HuH-7.5 (cell line): ENCODE data around the gene CBARP.
"Not testable (repeated sequence)": the region's sequence is repeated elsewhere in the genome, so short reads cannot be mapped to it uniquely, and the experiment has no call there.

ENCODE experiments used
- DNase-seq: peaks from one replicate; pipeline ENCODE4 v3.0.0; 2011; ENCODE audit warnings: low spot score

The CBARP gene

GRCh38 chr19:1210227-1210538 is 27.6 kb downstream of the CBARP start:
- DNase-seq: no peak

- DNase-seq: not testable (repeated sequence)
These were observed 29.0 kb downstream of the CBARP start for GRCh38 chr19:1208830-1209229.

GRCh38 chr19:1206864-1207450 is 30.8 kb downstream of the CBARP start:
- peak; percentile 76 for DNase-seq

GRCh38 chr19:1206150-1206863 is 31.5 kb downstream of the CBARP start:
- DNase-seq: no peak

GRCh38 chr19:1205114-1206099 is 32.4 kb downstream of the CBARP start, which contains the start of gene STK11:
Gene STK11 (plus strand): TSS chr19:1205778. CDS start chr19:1206914, 1,136 bp downstream.
- DNase-seq: peak; percentile 100

GRCh38 chr19:1200614-1201013 is 37.2 kb downstream of the CBARP start:
- DNase-seq: not testable (repeated sequence)

- no peak for DNase-seq
These were observed 38.3 kb downstream of the CBARP start for GRCh38 chr19:1199531-1199930.

GRCh38 chr19:1189419-1189818 is 48.4 kb downstream of the CBARP start:
- DNase-seq: no peak

GRCh38 chr19:1183543-1184172 is 54.1 kb downstream of the CBARP start:
- peak; percentile 87 for DNase-seq

- DNase-seq: no peak
These were observed 55.1 kb downstream of the CBARP start for GRCh38 chr19:1182727-1183126.

- no peak for DNase-seq
These were observed 55.7 kb downstream of the CBARP start for GRCh38 chr19:1182068-1182467.

- no peak for DNase-seq
These were observed 56.2 kb downstream of the CBARP start for GRCh38 chr19:1181606-1182005.
